MM.1S (cell line): Measurements from ENCODE around the gene TOR3A.

ENCODE experiments used
- DNase-seq: peaks from one replicate; pipeline ENCODE4 v3.0.0-alpha.2; 2015
- H2AFZ ChIP-seq: fragments of 300-600 bp; sonication (generic); 2 replicates; pipeline ENCODE4 v1.6.0; 2016; ENCODE audit warnings: antibody characterized with exemption, low read length
- H3F3A ChIP-seq: fragments of 300-600 bp; sonication (generic); 2 replicates; pipeline ENCODE4 v1.6.1; 2016; ENCODE audit warnings: mild to moderate bottlenecking, antibody characterized with exemption, low read length, moderate library complexity, mixed read lengths; ENCODE audit not compliant: insufficient read depth
- H3K27ac ChIP-seq: fragments of 300-600 bp; sonication (generic); 2 replicates; pipeline ENCODE4 v1.5.1; 2016; ENCODE audit warnings: mild to moderate bottlenecking, low read length
- H3K27me3 ChIP-seq: fragments of 300-600 bp; sonication (generic); replicated peaks from 2 replicates; pipeline ENCODE4 v1.6.0; 2016; ENCODE audit warnings: low read length; ENCODE audit not compliant: insufficient read depth
- H3K36me3 ChIP-seq: fragments of 300-600 bp; sonication (generic); replicated peaks from 2 replicates; pipeline ENCODE4 v1.6.1; 2016; ENCODE audit warnings: mild to moderate bottlenecking, low read length, mixed read lengths; ENCODE audit not compliant: insufficient read depth
- H3K4me1 ChIP-seq: fragments of 300-600 bp; sonication (generic); 2 replicates; pipeline ENCODE4 v1.6.1; 2016; ENCODE audit warnings: low read length, mixed read lengths
- H3K4me2 ChIP-seq: fragments of 300-600 bp; sonication (generic); 2 replicates; pipeline ENCODE4 v1.6.0; 2016; ENCODE audit warnings: low read depth, low read length
- H3K4me3 ChIP-seq: fragments of 300-600 bp; sonication (generic); 2 replicates; pipeline ENCODE4 v1.5.1; 2016; ENCODE audit warnings: low read length, mixed read lengths
- H3K79me2 ChIP-seq: fragments of 300-600 bp; sonication (generic); 2 replicates; pipeline ENCODE4 v1.6.1; 2016; ENCODE audit warnings: mixed run types, low read length, mixed read lengths
- H3K9ac ChIP-seq: fragments of 300-600 bp; sonication (generic); 2 replicates; pipeline ENCODE4 v1.6.1; 2016; ENCODE audit warnings: low read length, mixed read lengths
- H3K9me2 ChIP-seq: fragments of 300-600 bp; sonication (generic); replicated peaks from 2 replicates; pipeline ENCODE4 v1.6.1; 2016; ENCODE audit warnings: mild to moderate bottlenecking, low read length, mixed read lengths; ENCODE audit not compliant: insufficient read depth
- H3K9me3 ChIP-seq: fragments of 300-600 bp; sonication (generic); replicated peaks from 2 replicates; pipeline ENCODE4 v1.6.1; 2016; ENCODE audit warnings: mild to moderate bottlenecking, low read length, mixed read lengths; ENCODE audit not compliant: insufficient read depth
- H4K20me1 ChIP-seq: fragments of 300-600 bp; sonication (generic); 2 replicates; pipeline ENCODE4 v1.6.1; 2016; ENCODE audit warnings: mild to moderate bottlenecking, low read length, moderate library complexity, mixed read lengths; ENCODE audit not compliant: insufficient read depth
- CTCF ChIP-seq: fragments of 300-600 bp; sonication (generic); IDR thresholded peaks from 2 replicates; pipeline ENCODE4 v1.5.1; 2016; ENCODE audit warnings: antibody characterized with exemption, low read length, mixed read lengths
- EZH2 ChIP-seq: fragments of 300-600 bp; sonication (generic); optimal IDR thresholded peaks from 2 replicates; pipeline ENCODE3; 2017; ENCODE audit warnings: low read depth, mild to moderate bottlenecking, antibody characterized with exemption, low read length, mixed read lengths
- EZH2phosphoT487 ChIP-seq: fragments of 300-600 bp; sonication (generic); IDR thresholded peaks from 2 replicates; pipeline ENCODE4 v1.6.1; 2018; ENCODE audit warnings: antibody characterized with exemption, low read length

TOR3A gene

GRCh38 chr1:179042700-179043099, 39.2 kb upstream of the TOR3A start:
- Histone ChIP-seq H3K27ac (no peak overlapping the region), H3K4me3 (no peak overlapping the region), H3K4me1 (peaks cover 6% of the 10 kb centered on the region; the same call in 1 of the 2 replicates), H4K20me1 (0 out of 2 replicates have a peak, but pooled peaks cover 6% of the 10 kb centered on the region), H3K9ac (no peak overlapping the region), H2AFZ (no peak overlapping the region), H3K36me3 (no peaks in the 10 kb centered on the region), H3K9me2 (no peaks in the 10 kb centered on the region), H3K27me3 (no peaks in the 10 kb centered on the region), H3K4me2 (no peak overlapping the region), H3F3A (no peaks in the 10 kb centered on the region), H3K9me3 (no peaks in the 10 kb centered on the region), H3K79me2 (peaks cover 20% of the 10 kb centered on the region)
- DNase-seq = no peak
- TF ChIP-seq EZH2 = no peak
- TF ChIP-seq EZH2phosphoT487 = no peak
- no peak for TF ChIP-seq CTCF

GRCh38 chr1:179043266-179043665, 38.6 kb upstream of the TOR3A start:
- no peak for DNase-seq
- no peak overlapping the region for H3K9ac ChIP-seq
- no peak overlapping the region for H2AFZ ChIP-seq
- no peak overlapping the region for H3K4me3 ChIP-seq
- peaks cover 17% of the 10 kb centered on the region for H3K79me2 ChIP-seq
- no peak overlapping the region for H3K4me2 ChIP-seq
- H3K9me3 ChIP-seq = no peaks in the 10 kb centered on the region
- TF ChIP-seq EZH2 (no peak), CTCF (no peak), EZH2phosphoT487 (no peak)
- H3K4me1 ChIP-seq = peaks cover 6% of the 10 kb centered on the region; the same call in 1 of the 2 replicates
- no peak overlapping the region for H3K27ac ChIP-seq
- H3F3A ChIP-seq = no peaks in the 10 kb centered on the region
- no peaks in the 10 kb centered on the region for H3K36me3 ChIP-seq
- no peaks in the 10 kb centered on the region for H3K9me2 ChIP-seq
- H4K20me1 ChIP-seq = 0 out of 2 replicates have a peak, but pooled peaks cover 6% of the 10 kb centered on the region
- no peaks in the 10 kb centered on the region for H3K27me3 ChIP-seq

- no peaks in the 10 kb centered on the region for H3K27me3 ChIP-seq
- H3K4me3 ChIP-seq = no peak overlapping the region
- H3K27ac ChIP-seq = no peak overlapping the region
- TF ChIP-seq EZH2phosphoT487 (no peak), EZH2 (no peak), CTCF (no peak)
- H3K4me1 ChIP-seq = peaks cover under 1% of the 10 kb centered on the region; the same call in 1 of the 2 replicates
- H3K9me2 ChIP-seq = no peaks in the 10 kb centered on the region
- peaks cover 16% of the 10 kb centered on the region for H3K79me2 ChIP-seq
- no peaks in the 10 kb centered on the region for H3K36me3 ChIP-seq
- H2AFZ ChIP-seq = no peak overlapping the region
- no peak overlapping the region for H3K4me2 ChIP-seq
- no peaks in the 10 kb centered on the region for H3K9me3 ChIP-seq
- DNase-seq = no peak
- no peak overlapping the region for H3K9ac ChIP-seq
- 0 out of 2 replicates have a peak, but pooled peaks cover 4% of the 10 kb centered on the region for H4K20me1 ChIP-seq
- H3F3A ChIP-seq = no peaks in the 10 kb centered on the region
These were observed 38.0 kb upstream of the TOR3A start for GRCh38 chr1:179043907-179044306.
